CD14-positive monocyte (primary cell): ENCODE data around the gene NIF3L1. TPM values are rescaled to one million over a fixed set of nuclear protein-coding genes. Genes with fewer than 3 reads are reported as not detected.
A peak's percentile ranks its signal among the peaks of the same experiment; 100 is the strongest.

Experiments used
- DNase-seq, 3 donors: peaks; one replicate each; pipeline ENCODE4 v3.0.0-alpha.2; 2011 to 2022
- H2AFZ ChIP-seq: 2 replicates; pipeline ENCODE4 v1.6.0; 2012; ENCODE audit warnings: mild to moderate bottlenecking, low read depth, low read length, inconsistent platforms; ENCODE audit not compliant: insufficient read depth, poor library complexity, severe bottlenecking
- H3K27ac ChIP-seq, 2 donors: 1 replicate in 1 of 2; 2 replicates in 1 of 2; pipeline ENCODE4 v1.5.1; 2012 to 2013; ENCODE audit warnings: low read length in 2 of 2, control low read depth in 1 of 2, inconsistent platforms in 1 of 2, low read depth in 1 of 2, mild to moderate bottlenecking in 1 of 2
- H3K27me3 ChIP-seq, 2 donors: one replicate each; pipeline versions ENCODE4 v1.6.0 to v1.6.1; 2011 to 2013; ENCODE audit warnings: low read length in 2 of 2; ENCODE audit not compliant: control insufficient read depth in 2 of 2, insufficient read depth in 2 of 2
- H3K36me3 ChIP-seq, 2 donors: replicated peaks in 1 of 2; 1 replicate in 1 of 2; 2 replicates in 1 of 2; pipeline versions ENCODE4 v1.5.1 to v1.6.1; 2012 to 2013; ENCODE audit warnings: low read length in 2 of 2, control low read depth in 1 of 2, inconsistent platforms in 1 of 2, mild to moderate bottlenecking in 1 of 2; ENCODE audit not compliant: insufficient read depth in 2 of 2, control insufficient read depth in 1 of 2
- H3K4me1 ChIP-seq, 2 donors: 1 replicate in 1 of 2; 2 replicates in 1 of 2; pipeline versions ENCODE4 v1.5.1 to v1.6.1; 2012 to 2013; ENCODE audit warnings: low read length in 2 of 2, control low read depth in 1 of 2, inconsistent platforms in 1 of 2, mild to moderate bottlenecking in 1 of 2, moderate library complexity in 1 of 2; ENCODE audit not compliant: insufficient read depth in 2 of 2, control insufficient read depth in 1 of 2
- H3K4me2 ChIP-seq: replicated peaks from 2 replicates; pipeline ENCODE3; 2012; ENCODE audit warnings: low read length, moderate library complexity, mild to moderate bottlenecking; ENCODE audit not compliant: poor library complexity, severe bottlenecking; ENCODE audit errors: extremely low read depth
- H3K4me3 ChIP-seq, 3 experiments: fragments of 200-600 bp in 1 of 3; sonication (generic) in 1 of 3; replicated peaks in 1 of 3; 1 replicate in 2 of 3; 2 replicates in 1 of 3; pipeline ENCODE4 v1.5.1; 2011 to 2013; ENCODE audit warnings: low read length in 3 of 3, mild to moderate bottlenecking in 3 of 3, control low read depth in 2 of 3, low read depth in 2 of 3, inconsistent platforms in 1 of 3, moderate library complexity in 1 of 3
- H3K79me2 ChIP-seq: 2 replicates; pipeline ENCODE4 v1.6.0; 2012; ENCODE audit warnings: mild to moderate bottlenecking, control low read depth, inconsistent platforms, low read length, moderate library complexity; ENCODE audit not compliant: insufficient read depth
- H3K9ac ChIP-seq: 2 replicates; pipeline ENCODE4 v1.6.0; 2017; ENCODE audit warnings: low read length, mild to moderate bottlenecking; ENCODE audit not compliant: insufficient read depth, poor library complexity, severe bottlenecking
- H3K9me3 ChIP-seq, 2 donors: replicated peaks in 1 of 2; 1 replicate in 1 of 2; 2 replicates in 1 of 2; pipeline versions ENCODE4 v1.5.1 to v1.6.1; 2012 to 2013; ENCODE audit warnings: low read length in 2 of 2, control low read depth in 1 of 2; ENCODE audit not compliant: control insufficient read depth in 1 of 2, insufficient read depth in 1 of 2
- H4K20me1 ChIP-seq: 2 replicates; pipeline ENCODE4 v1.6.0; 2012; ENCODE audit warnings: mild to moderate bottlenecking, low read length, control low read depth, moderate library complexity; ENCODE audit not compliant: insufficient read depth
- H3K27ac Mint-ChIP-seq, 7 donors: one replicate each; pipeline ENCODE4 v1.8.0; 2020; ENCODE audit warnings: mild to moderate bottlenecking in 7 of 7, mixed read lengths in 7 of 7, moderate library complexity in 6 of 7, inconsistent platforms in 2 of 7
- H3K27me3 Mint-ChIP-seq, 3 donors: one replicate each; pipeline ENCODE4 v1.8.0; 2021 to 2022; ENCODE audit warnings: low read depth in 3 of 3, mild to moderate bottlenecking in 3 of 3, mixed read lengths in 3 of 3, moderate library complexity in 3 of 3, inconsistent platforms in 1 of 3
- H3K36me3 Mint-ChIP-seq, 2 donors: one replicate each; pipeline ENCODE4 v1.8.0; 2020; ENCODE audit warnings: mixed read lengths in 2 of 2, inconsistent platforms in 1 of 2, mild to moderate bottlenecking in 1 of 2
- H3K4me1 Mint-ChIP-seq: one replicate; pipeline ENCODE4 v1.8.0; 2020; ENCODE audit warnings: mild to moderate bottlenecking, mixed read lengths
- H3K4me3 Mint-ChIP-seq, 2 donors: one replicate each; pipeline ENCODE4 v1.8.0; 2020; ENCODE audit warnings: mild to moderate bottlenecking in 2 of 2, mixed read lengths in 2 of 2, moderate library complexity in 1 of 2
- H3K9me3 Mint-ChIP-seq, 7 donors: one replicate each; pipeline ENCODE4 v1.8.0; 2020 to 2022; ENCODE audit warnings: mixed read lengths in 7 of 7, mild to moderate bottlenecking in 6 of 7, moderate library complexity in 6 of 7, inconsistent platforms in 2 of 7
- CTCF ChIP-seq: fragments of 200-600 bp; IDR thresholded peaks from one replicate; pipeline ENCODE4 v1.8.0; 2022; ENCODE audit warnings: antibody characterized with exemption, mild to moderate bottlenecking
- WGBS: methylation state at CpG from one replicate; pipeline ENCODE4 v1.1.5; 2013; ENCODE audit warnings: missing lambda C conversion rate; ENCODE audit not compliant: insufficient coverage; 5-methylcytosine and 5-hydroxymethylcytosine counted together
- intact Hi-C, 2 donors: fragments of 100-400 bp; cut with micrococcal nuclease; formaldehyde crosslinking; loops; one replicate each; pipeline versions ENCODE4 v1.15.0 to v1.15.1; 2023
- polyA plus RNA-seq, 3 donors: library from polyadenylated mRNA; depleted of rRNA in 1 of 3; unstranded in 2 of 3; stranded (reverse) in 1 of 3; fragments of 300-500 nt in 2 of 3; fragments of >200 nt in 1 of 3; fragmentation: Illumina TruSeq in 2 of 3; gene quantifications; 1 replicate in 2 of 3; 2 replicates in 1 of 3; pipeline ENCODE4 v1.2.3, GENCODE V29; 2012 to 2021

Gene NIF3L1
- polyA plus RNA-seq, 3 donors = 16.2 to 18.0 (median 16.9) TPM

- peaks cover 40 to 59% of the 10 kb centered on the region in 2 donors for H3K4me1 ChIP-seq
- intact Hi-C loops = loop anchor here (2.0 to 10.0 kb wide), 4 partner anchors 25 to 229 kb away; partner anchors contain the start of genes BZW1 (in 2 of the 2), NIF3L1 (in 1 of the 2) and PPIL3 (in 1 of the 2)
Measured at GRCh38 chr2:200863782-200864175, 25.4 kb upstream of the NIF3L1 start.

More at GRCh38 chr2:200863782-200864175, 25.4 kb upstream of the NIF3L1 start:
- Histone ChIP-seq H3K36me3 (peaks cover 24 to 28% of the 10 kb centered on the region in 2 donors), H2AFZ (no peak overlapping the region), H3K9ac (peak overlapping the region; percentile 100), H3K27me3 (no peaks in the 10 kb centered on the region), H3K27ac (peak overlapping the region; percentile 100), H3K9me3 (no peaks in the 10 kb centered on the region), H3K4me2 (peak overlapping the region; percentile 81), H3K4me3 (peak overlapping the region; percentile 79 to 88 (median 86)), H3K79me2 (peaks cover 74% of the 10 kb centered on the region), H4K20me1 (peaks cover 53% of the 10 kb centered on the region)
- H3K27ac Mint-ChIP-seq = peak overlapping the region; percentile 98 to 100 (median 100)
- DNase-seq = peak in 1 of 3 donors; percentile 80
- no peak for TF ChIP-seq CTCF
- WGBS = 0% methylated on average over 18 of the region's 19 CpGs
- H3K27me3 Mint-ChIP-seq = no peaks in the 10 kb centered on the region
- peaks cover 28 to 35% of the 10 kb centered on the region in 2 donors for H3K36me3 Mint-ChIP-seq
- peaks cover 44% of the 10 kb centered on the region for H3K4me1 Mint-ChIP-seq
- peak overlapping the region; percentile 89 to 97 for H3K4me3 Mint-ChIP-seq
- H3K9me3 Mint-ChIP-seq = peaks cover 0 to 1% (median 0%) of the 10 kb centered on the region in 7 donors
